CD4-positive, alpha-beta T cell (primary cell): Measurements from ENCODE around the gene LIG1. TPM values are rescaled to one million over a fixed set of nuclear protein-coding genes. Genes with fewer than 3 reads are reported as not detected.

Source experiments
- ATAC-seq: fragments of 200-7000 bp; cut with Tn5 transposase; one replicate; pipeline ENCODE4 v1.10.0; 2022; ENCODE audit warnings: mild to moderate bottlenecking; ENCODE audit not compliant: poor library complexity
- CTCF ChIA-PET: fragments of 350-600 bp; sonication (Branson Sonifier 250); formaldehyde crosslinking; loops from one replicate; lab custom pipeline; 2021; ENCODE audit warnings: antibody characterized with exemption, inconsistent platforms; lab: Charles Lee
- POLR2A ChIA-PET: fragments of 350-600 bp; sonication (Branson Sonifier 250); formaldehyde crosslinking; loops from one replicate; lab custom pipeline; 2021; ENCODE audit warnings: antibody characterized with exemption, inconsistent platforms; lab: Charles Lee
- DNase-seq, 14 experiments: peaks; one replicate each; pipeline ENCODE4 v3.0.0-alpha.2; 2013 to 2020; ENCODE audit warnings: mixed read lengths in 2 of 14
- H3K27ac ChIP-seq, 2 donors: one replicate each; pipeline versions ENCODE4 v1.5.1 to v1.7.0; 2013; ENCODE audit warnings: low read length in 2 of 2, low read depth in 1 of 2, mild to moderate bottlenecking in 1 of 2
- H3K27me3 ChIP-seq, 2 experiments: 1 replicate in 1 of 2; 2 replicates in 1 of 2; pipeline versions ENCODE4 v1.6.1 to v1.7.0; 2013; ENCODE audit warnings: low read length in 2 of 2, control low read depth in 1 of 2, mild to moderate bottlenecking in 1 of 2, moderate library complexity in 1 of 2; ENCODE audit not compliant: insufficient read depth in 2 of 2, control insufficient read depth in 1 of 2
- H3K36me3 ChIP-seq: one replicate; pipeline ENCODE4 v1.6.1; 2013; ENCODE audit warnings: low read length, control low read depth; ENCODE audit not compliant: insufficient read depth
- H3K4me1 ChIP-seq: one replicate; pipeline ENCODE4 v1.6.1; 2013; ENCODE audit warnings: low read length, control low read depth; ENCODE audit not compliant: insufficient read depth
- H3K4me3 ChIP-seq: one replicate; pipeline ENCODE4 v1.5.1; 2013; ENCODE audit warnings: mild to moderate bottlenecking, low read length, moderate library complexity
- H3K9me3 ChIP-seq, 2 experiments: 1 replicate in 1 of 2; 2 replicates in 1 of 2; pipeline versions ENCODE4 v1.6.1 to v1.7.0; 2013; ENCODE audit warnings: low read length in 2 of 2, mild to moderate bottlenecking in 2 of 2, control low read depth in 1 of 2, moderate library complexity in 1 of 2; ENCODE audit not compliant: control insufficient read depth in 1 of 2, insufficient read depth in 1 of 2
- H3K27ac Mint-ChIP-seq: one replicate; pipeline ENCODE4 v1.8.0; 2020; ENCODE audit warnings: mixed read lengths
- H3K27me3 Mint-ChIP-seq: one replicate; pipeline ENCODE4 v1.8.0; 2021; ENCODE audit warnings: mixed read lengths
- H3K36me3 Mint-ChIP-seq: one replicate; pipeline ENCODE4 v1.8.0; 2021; ENCODE audit warnings: low read depth, mixed read lengths
- H3K4me1 Mint-ChIP-seq: one replicate; pipeline ENCODE4 v1.8.0; 2021; ENCODE audit warnings: low read depth, mixed read lengths
- H3K4me3 Mint-ChIP-seq: one replicate; pipeline ENCODE4 v1.8.0; 2020; ENCODE audit warnings: mild to moderate bottlenecking, mixed read lengths
- H3K9me3 Mint-ChIP-seq: one replicate; pipeline ENCODE4 v1.8.0; 2020; ENCODE audit warnings: mixed read lengths
- CTCF ChIP-seq: fragments of 200-600 bp; IDR thresholded peaks from one replicate; pipeline ENCODE4 v1.8.0; 2022; ENCODE audit warnings: antibody characterized with exemption, mild to moderate bottlenecking
- intact Hi-C, 2 experiments: fragments of 100-400 bp; cut with DNase I in 1 of 2; cut with micrococcal nuclease in 1 of 2; formaldehyde crosslinking; loops; one replicate each; pipeline versions ENCODE4 v1.15.1 to v1.9.0; 2023 to 2025; cut with DNase I, micrococcal nuclease
- total RNA-seq, 174 experiments: library from RNA in 2 of 174; stranded (reverse) in 2 of 174; gene quantifications; one replicate each; pipeline ENCODE4 v1.2.3 and lab custom pipeline; 2021 to 2026

Gene LIG1
- total RNA-seq, 2 experiments from 2014 or later = 62.8 to 70.7 TPM

DNA sequence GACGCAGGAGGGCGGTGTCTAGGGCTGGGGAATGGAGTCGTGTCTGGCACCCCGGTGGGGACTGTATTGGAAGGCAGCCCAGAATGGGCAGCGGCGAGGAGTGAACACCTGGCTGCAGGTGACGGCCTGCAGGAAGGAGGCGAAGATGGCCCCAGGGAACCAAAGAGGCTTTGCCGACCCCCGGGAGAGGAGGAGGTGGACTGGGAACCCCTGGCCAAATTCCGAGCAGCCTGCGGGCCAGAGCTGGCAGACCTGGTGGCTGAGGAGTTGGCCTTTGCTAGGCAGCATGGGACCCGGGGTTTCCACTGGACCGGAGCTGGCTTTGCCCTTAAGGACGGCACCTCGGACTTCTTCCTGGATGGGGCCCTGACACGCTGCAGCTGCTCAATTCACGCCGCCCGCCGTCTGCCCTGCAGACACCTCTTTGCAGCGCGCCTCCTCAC is 26.2 kb upstream of the LIG1 start:
- ChIA-PET CTCF (no interaction called here), POLR2A (no interaction called here)
- Histone ChIP-seq H3K27ac (no peak overlapping the region), H3K9me3 (no peaks in the 10 kb centered on the region), H3K36me3 (peaks cover 10% of the 10 kb centered on the region), H3K4me1 (no peaks in the 10 kb centered on the region), H3K4me3 (no peak overlapping the region), H3K27me3 (peaks cover 0 to 5% of the 10 kb centered on the region in 2 experiments)
- no peaks in the 10 kb centered on the region for H3K9me3 Mint-ChIP-seq
- no peak for TF ChIP-seq CTCF
- H3K36me3 Mint-ChIP-seq = peaks cover 9% of the 10 kb centered on the region
- ATAC-seq (no peak), DNase-seq (no peak)
- no peak overlapping the region for H3K27ac Mint-ChIP-seq
- H3K4me1 Mint-ChIP-seq = peaks cover 13% of the 10 kb centered on the region
- H3K27me3 Mint-ChIP-seq = no peaks in the 10 kb centered on the region
- intact Hi-C loops = no loop called here
- H3K4me3 Mint-ChIP-seq = no peak overlapping the region

DNA sequence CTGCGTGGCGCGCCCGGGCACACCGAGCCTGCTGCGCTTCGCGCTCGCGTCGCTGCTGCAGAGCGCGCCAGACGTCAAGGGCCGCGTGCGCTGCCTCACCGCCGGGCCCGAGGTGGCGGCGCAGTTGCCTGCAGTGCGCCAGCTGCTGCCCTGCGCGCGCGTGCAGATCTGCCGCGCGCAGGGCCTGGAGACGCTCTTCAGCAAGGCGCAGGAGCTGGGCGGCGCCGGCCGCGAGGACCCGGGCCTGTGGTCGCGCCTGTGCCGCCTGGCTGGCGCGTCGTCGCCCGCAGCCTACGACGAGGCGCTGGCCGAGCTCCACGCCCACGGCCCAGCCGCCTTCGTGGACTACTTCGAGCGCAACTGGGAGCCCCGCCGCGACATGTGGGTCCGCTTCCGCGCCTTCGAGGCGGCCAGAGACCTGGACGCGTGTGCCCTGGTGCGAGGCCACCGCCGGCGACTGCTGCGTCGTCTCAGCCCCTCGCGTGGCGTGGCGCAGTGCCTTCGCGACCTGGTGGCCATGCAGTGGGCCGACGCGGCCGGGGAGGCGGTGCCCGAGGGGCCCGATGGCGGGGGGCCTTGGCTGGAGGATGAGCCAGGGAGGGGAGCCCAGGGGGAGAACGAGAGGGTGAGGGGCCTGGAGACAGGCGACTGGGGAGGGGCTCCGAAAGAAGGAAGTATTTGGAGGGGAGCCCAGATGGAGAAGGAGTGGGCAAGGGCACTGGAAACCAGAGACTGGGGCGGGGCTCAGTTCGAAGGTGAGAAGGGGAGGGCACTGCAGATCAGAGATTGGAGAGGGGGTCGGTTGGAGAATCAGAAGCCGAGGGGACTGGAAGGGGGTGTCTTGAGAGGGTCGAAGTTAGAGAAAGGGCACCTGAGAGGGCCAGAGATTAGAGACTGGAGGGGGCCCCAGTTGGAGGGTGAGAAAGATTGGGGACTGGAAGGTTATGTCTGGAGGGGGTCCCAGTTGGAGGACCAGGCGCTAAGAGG is 25.0 kb upstream of the LIG1 start:
- TF ChIP-seq CTCF = no peak
- no peak for ATAC-seq
- intact Hi-C loops = no loop called here
- ChIA-PET POLR2A (interaction anchor here (1.4 kb wide), 1 partner anchor 9 kb away, joined by 3 read pairs; no protein-coding TSS in a partner anchor), CTCF (interaction anchor here (1.2 kb wide), 1 partner anchor 65 kb away, joined by 3 read pairs; no protein-coding TSS in a partner anchor)
- no peak overlapping the region for H3K4me3 ChIP-seq
- Mint-ChIP-seq H3K4me1 (peaks cover 13% of the 10 kb centered on the region), H3K9me3 (no peaks in the 10 kb centered on the region), H3K27me3 (no peaks in the 10 kb centered on the region), H3K4me3 (no peak overlapping the region), H3K27ac (no peak overlapping the region), H3K36me3 (peaks cover 16% of the 10 kb centered on the region)
- no peaks in the 10 kb centered on the region for H3K4me1 ChIP-seq
- DNase-seq = peak in 1 of 14 experiments; percentile 9
- peaks cover 0 to 5% of the 10 kb centered on the region in 2 experiments for H3K27me3 ChIP-seq
- H3K36me3 ChIP-seq = peaks cover 10% of the 10 kb centered on the region
- H3K27ac ChIP-seq = no peak overlapping the region
- H3K9me3 ChIP-seq = no peaks in the 10 kb centered on the region

DNA sequence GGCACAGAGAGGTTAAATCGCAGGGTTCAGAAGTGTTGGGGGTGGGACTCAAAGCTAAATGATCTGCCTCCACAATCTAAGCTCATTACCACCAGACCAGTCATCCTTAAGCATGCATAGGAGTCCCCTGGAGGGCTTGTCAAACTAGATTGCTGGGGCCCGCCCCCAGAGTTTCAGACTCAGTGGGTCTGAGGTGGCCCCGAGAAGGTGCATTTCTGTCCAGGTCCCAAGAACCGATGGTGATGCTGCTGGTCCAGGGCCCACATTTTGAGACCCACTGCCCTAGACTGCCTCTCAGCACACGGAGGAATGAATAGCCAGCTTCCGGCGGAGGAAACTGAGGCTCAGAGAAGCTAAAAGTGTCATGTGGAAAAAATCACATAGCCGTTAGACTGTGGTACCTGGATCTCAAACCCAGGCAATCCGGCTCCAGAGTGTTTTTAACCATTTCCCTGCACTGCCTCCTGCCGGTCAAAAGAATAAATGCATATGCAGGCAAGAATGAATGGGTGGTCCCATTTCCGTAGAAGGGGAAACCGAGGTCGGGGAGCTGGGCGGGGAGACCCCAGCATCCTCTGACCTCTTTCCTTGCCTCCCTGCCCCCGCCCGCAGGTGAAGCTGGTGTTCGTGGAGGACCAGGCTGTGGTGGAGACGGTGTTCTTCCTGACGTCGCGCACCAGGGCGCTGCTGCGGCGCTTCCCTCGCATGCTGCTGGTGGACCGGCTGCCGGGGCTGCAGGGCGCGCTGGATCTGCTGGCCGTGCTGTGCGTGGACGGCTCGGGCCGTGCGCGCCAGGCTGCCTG is 24.1 kb upstream of the LIG1 start:
- DNase-seq = peak in 8 of 14 experiments; percentile 11 to 56 (median 24)
- H3K9me3 ChIP-seq = no peaks in the 10 kb centered on the region
- Mint-ChIP-seq H3K9me3 (no peaks in the 10 kb centered on the region), H3K36me3 (peaks cover 20% of the 10 kb centered on the region), H3K27ac (no peak overlapping the region), H3K27me3 (no peaks in the 10 kb centered on the region), H3K4me3 (no peak overlapping the region), H3K4me1 (peaks cover 8% of the 10 kb centered on the region)
- H3K36me3 ChIP-seq = peaks cover 10% of the 10 kb centered on the region
- ChIA-PET POLR2A (interaction anchor here (1.4 kb wide), 1 partner anchor 9 kb away, joined by 3 read pairs; no protein-coding TSS in a partner anchor), CTCF (interaction anchor here (1.2 kb wide), 1 partner anchor 66 kb away, joined by 3 read pairs; no protein-coding TSS in a partner anchor)
- H3K4me1 ChIP-seq = no peaks in the 10 kb centered on the region
- H3K4me3 ChIP-seq = no peak overlapping the region
- peak; percentile 39 for TF ChIP-seq CTCF
- intact Hi-C loops = no loop called here
- no peak for ATAC-seq
- peaks cover 0 to 5% of the 10 kb centered on the region in 2 experiments for H3K27me3 ChIP-seq
- H3K27ac ChIP-seq = no peak overlapping the region
